K562 (cell line): ENCODE data around the gene EOLA1. TPM values are rescaled to one million over a fixed set of nuclear protein-coding genes. Genes with fewer than 3 reads are reported as not detected.

Experiments
- ATAC-seq: fragments of 200-7000 bp; cut with Tn5 transposase; 3 replicates; pipeline ENCODE4 v1.9.1; 2020; ENCODE audit warnings: moderate library complexity
- BruUV-seq: library from RNA; stranded (reverse); fragments of 400-500 nt; replicated peaks from 2 replicates; lab custom pipeline; 2021; lab: Mats Ljungman, UMichigan
- CTCF ChIA-PET: fragments of 300-600 bp; formaldehyde crosslinking; extraction: SDS; loops from one replicate; lab custom pipeline; 2021; ENCODE audit warnings: low intra/inter-chr PET ratio; lab: Yijun Ruan, JAX
- POLR2A ChIA-PET: fragments of 300-600, 350-650 bp; sonication (Branson Sonifier 250); formaldehyde crosslinking; extraction: SDS; loops from one replicate; lab custom pipeline; 2021; ENCODE audit warnings: antibody characterized with exemption, inconsistent platforms; lab: Yijun Ruan, JAX
- DNase-seq, 4 experiments: peaks; one replicate each; pipeline versions ENCODE4 v3.0.0 to v3.0.0-alpha.2; 2011 to 2018; ENCODE audit warnings: low spot score in 3 of 4, mixed read lengths in 3 of 4; ENCODE audit errors: extremely low read depth in 1 of 4
- FAIRE-seq: peaks from 2 replicates; lab custom pipeline; 2011; peaks lifted over from hg19 to GRCh38; lab: Jason Lieb, UNC
- H2AFZ ChIP-seq: 2 replicates; pipeline ENCODE4 v1.6.0; 2011; ENCODE audit warnings: low read depth, low read length, control low read depth, inconsistent platforms
- H3K27ac ChIP-seq: fragments of 200-600 bp; 3 replicates; pipeline ENCODE4 v1.8.0; 2011; ENCODE audit warnings: low read depth, mild to moderate bottlenecking, control low read depth, inconsistent platforms, low read length, moderate library complexity, mixed read lengths; ENCODE audit errors: extremely low read depth
- H3K27me3 ChIP-seq, 2 experiments: fragments of 300-600 bp in 1 of 2; 2 replicates in 1 of 2; 3 replicates in 1 of 2; pipeline versions ENCODE4 v1.6.0 to v1.8.0; 2011; ENCODE audit warnings: inconsistent platforms in 2 of 2, low read length in 2 of 2, mild to moderate bottlenecking in 1 of 2, mixed read lengths in 1 of 2, moderate library complexity in 1 of 2; ENCODE audit not compliant: control insufficient read depth in 2 of 2, insufficient read depth in 2 of 2
- H3K36me3 ChIP-seq: fragments of 300-600 bp; 3 replicates; pipeline ENCODE4 v1.8.0; 2011; ENCODE audit warnings: mild to moderate bottlenecking, low read length, inconsistent platforms; ENCODE audit not compliant: control insufficient read depth, insufficient read depth
- H3K4me1 ChIP-seq, 2 experiments: fragments of 200-600 bp in 1 of 2; replicated peaks in 1 of 2; 2 replicates in 1 of 2; 3 replicates in 1 of 2; pipeline versions ENCODE4 v1.5.1 to v1.8.0; 2011; ENCODE audit warnings: inconsistent platforms in 2 of 2, low read length in 2 of 2, mild to moderate bottlenecking in 1 of 2, mixed read lengths in 1 of 2, moderate library complexity in 1 of 2; ENCODE audit not compliant: control insufficient read depth in 2 of 2, insufficient read depth in 2 of 2
- H3K4me2 ChIP-seq: 2 replicates; pipeline ENCODE4 v1.6.1; 2011; ENCODE audit warnings: low read length, control low read depth, inconsistent platforms, mixed read lengths; ENCODE audit not compliant: insufficient read depth
- H3K4me3 ChIP-seq: fragments of 200-600 bp; sonication (generic), shearing (Covaris generic); 2 replicates; pipeline ENCODE4 v1.5.1; 2016; ENCODE audit warnings: control low read depth, inconsistent platforms
- H3K79me2 ChIP-seq: fragments of 200-600 bp; 3 replicates; pipeline ENCODE4 v1.8.0; 2011; ENCODE audit warnings: low read length, inconsistent platforms; ENCODE audit not compliant: control insufficient read depth, insufficient read depth
- H3K9ac ChIP-seq, 2 experiments: 2 replicates each; pipeline versions ENCODE4 v1.6.0 to v1.6.1; 2011; ENCODE audit warnings: low read depth in 2 of 2, low read length in 2 of 2, control low read depth in 1 of 2, inconsistent platforms in 1 of 2, mild to moderate bottlenecking in 1 of 2, mixed read lengths in 1 of 2; ENCODE audit not compliant: insufficient read depth in 1 of 2
- H3K9me1 ChIP-seq: one replicate; pipeline ENCODE4 v1.6.0; 2011; ENCODE audit warnings: inconsistent platforms, mild to moderate bottlenecking, low read length, moderate library complexity; ENCODE audit not compliant: control insufficient read depth, insufficient read depth
- H3K9me3 ChIP-seq: replicated peaks from 2 replicates; pipeline ENCODE4 v1.5.1; 2011; ENCODE audit warnings: low read depth, low read length, inconsistent platforms; ENCODE audit not compliant: control insufficient read depth, insufficient read depth
- H4K20me1 ChIP-seq: replicated peaks from 2 replicates; pipeline ENCODE4 v1.6.1; 2011; ENCODE audit warnings: low read length, inconsistent platforms, mixed read lengths; ENCODE audit not compliant: control insufficient read depth, insufficient read depth
- CBX3 ChIP-seq, 2 experiments: IDR thresholded peaks; 1 replicate in 1 of 2; 2 replicates in 1 of 2; pipeline ENCODE4 v1.6.1; 2012; ENCODE audit warnings: inconsistent platforms in 2 of 2, low read length in 2 of 2, borderline replicate concordance in 1 of 2, control low read depth in 1 of 2
- E2F8 ChIP-seq: fragments of 450-650 bp; IDR thresholded peaks from 2 replicates; pipeline ENCODE4 v1.7.1; 2018; ENCODE audit warnings: mild to moderate bottlenecking, low read depth; ENCODE audit not compliant: partially characterized antibody
- EP300 ChIP-seq: IDR thresholded peaks from 2 replicates; pipeline ENCODE4 v1.6.1; 2012; ENCODE audit warnings: low read length, improper control_type of control experiment
- MAX ChIP-seq: sonication (generic); formaldehyde crosslinking; IDR thresholded peaks from 2 replicates; pipeline ENCODE4 v1.9.0; 2022; ENCODE audit warnings: mild to moderate bottlenecking, missing genetic modification reagents
- SRF ChIP-seq, 2 experiments: fragments of 250-450, 450-650 bp in 1 of 2; sonication (Bioruptor Pico) in 1 of 2; sonication (generic) in 1 of 2; formaldehyde crosslinking; IDR thresholded peaks; 2 replicates each; pipeline versions ENCODE4 v1.5.0 to v1.5.1; 2020 to 2022; ENCODE audit warnings: mild to moderate bottlenecking in 1 of 2, missing genetic modification reagents in 1 of 2
- TAF9B ChIP-seq: fragments of 450-650 bp; IDR thresholded peaks from 2 replicates; pipeline ENCODE4 v1.6.1; 2018; ENCODE audit warnings: mild to moderate bottlenecking; ENCODE audit not compliant: partially characterized antibody
- TCF7 ChIP-seq: sonication (generic); IDR thresholded peaks from 2 replicates; pipeline ENCODE4 v1.6.1; 2016; ENCODE audit warnings: antibody characterized with exemption, borderline replicate concordance
- ZNF785 ChIP-seq: fragments of 250-450 bp; sonication (Bioruptor Pico); IDR thresholded peaks from 2 replicates; pipeline ENCODE4 v1.4.0; 2020; ENCODE audit warnings: mild to moderate bottlenecking
- WGBS: fragments of 100-300 bp; shearing (Covaris generic); methylation state at CpG from one replicate; pipeline ENCODE4 v1.1.6; 2016; ENCODE audit warnings: low coverage, mixed read lengths; ENCODE audit not compliant: insufficient coverage; ENCODE audit errors: missing lambda C conversion rate; 5-methylcytosine and 5-hydroxymethylcytosine counted together
- in situ Hi-C: fragments of 300-500 bp; cut with MboI; formaldehyde crosslinking; loops from 4 replicates; pipeline ENCODE4 v1.15.0; 2018; ENCODE audit warnings: inconsistent platforms, mixed read lengths
- intact Hi-C: fragments of 100-400 bp; cut with micrococcal nuclease; formaldehyde crosslinking; loops from 2 replicates; pipeline ENCODE4 v1.14.2; 2022
- polyA plus RNA-seq, 8 experiments: library from polyadenylated mRNA; depleted of rRNA in 4 of 8; stranded (reverse) in 5 of 8; unstranded in 3 of 8; fragments of >200 nt; fragmentation: Nextera tagmentation in 2 of 8; fragmentation: Illumina TruSeq in 1 of 8; extraction: Ambion mirVana in 2 of 8; extraction: Trizol in 1 of 8; gene quantifications; 2 replicates each; pipeline versions ENCODE4 v1.2.1 to v1.2.3, GENCODE V29; 2011 to 2014; ENCODE audit warnings: inconsistent platforms in 1 of 8, missing spikeins in 1 of 8
- total RNA-seq, 7 experiments: library from RNA; depleted of rRNA in 6 of 7; stranded (reverse); fragments of >200 nt in 6 of 7; fragmentation: Illumina TruSeq in 2 of 7; extraction: Trizol in 2 of 7; gene quantifications; 2 replicates each; pipeline versions ENCODE4 v1.2.1 to v1.2.3, GENCODE V29; 2011 to 2021; ENCODE audit warnings: low replicate concordance in 1 of 7
- TF ChIP-seq, protein P1 (sequence below): IDR thresholded peaks from 2 replicates; pipeline ENCODE4 v1.6.1; 2012; ENCODE audit warnings: low read depth, low read length, improper control_type of control experiment, borderline replicate concordance
- TF ChIP-seq, protein P2 (sequence below): fragments of 250-450 bp; sonication (Bioruptor Pico); IDR thresholded peaks from 2 replicates; pipeline ENCODE4 v1.5.0; 2021; ENCODE audit warnings: mild to moderate bottlenecking, borderline replicate concordance
- TF ChIP-seq, protein P3 (sequence below): fragments of 250-450 bp; sonication (Bioruptor Pico); IDR thresholded peaks from 2 replicates; pipeline ENCODE4 v1.4.0; 2020; ENCODE audit warnings: mild to moderate bottlenecking, moderate library complexity

The EOLA1 gene
- total and polyA plus RNA-seq, 9 of the 15 experiments (the other 6 are each of a cell fraction or from before 2014, with no cell fraction given), result 6.3 to 32.9 (median 18.2) TPM

GRCh38 chrX:149499766-149500165 is 41.0 kb upstream of the EOLA1 start:
- H3K4me2 ChIP-seq, result no peak overlapping the region
- CTCF ChIA-PET, result no interaction called here
- no TSS peak for BruUV-seq

More at GRCh38 chrX:149499766-149500165, 41.0 kb upstream of the EOLA1 start:
- Histone ChIP-seq H3K27ac (no peak overlapping the region), H3K4me1 (peaks cover 6 to 8% of the 10 kb centered on the region in 2 experiments; a peak in 2 of 5 replicates), H3K9me3 (no peaks in the 10 kb centered on the region), H3K9me1 (no peaks in the 10 kb centered on the region), H3K9ac (no peak overlapping the region), H3K27me3 (no peaks in the 10 kb centered on the region), H2AFZ (no peak overlapping the region), H3K4me3 (no peak overlapping the region), H3K79me2 (no peaks in the 10 kb centered on the region), H3K36me3 (peaks cover 8% of the 10 kb centered on the region; the same call in 2 of the 3 replicates), H4K20me1 (no peaks in the 10 kb centered on the region)
- 30% methylated on average over 5 of the region's 5 CpGs for WGBS
- POLR2A ChIA-PET, result no interaction called here
- TF ChIP-seq, protein P1, sequence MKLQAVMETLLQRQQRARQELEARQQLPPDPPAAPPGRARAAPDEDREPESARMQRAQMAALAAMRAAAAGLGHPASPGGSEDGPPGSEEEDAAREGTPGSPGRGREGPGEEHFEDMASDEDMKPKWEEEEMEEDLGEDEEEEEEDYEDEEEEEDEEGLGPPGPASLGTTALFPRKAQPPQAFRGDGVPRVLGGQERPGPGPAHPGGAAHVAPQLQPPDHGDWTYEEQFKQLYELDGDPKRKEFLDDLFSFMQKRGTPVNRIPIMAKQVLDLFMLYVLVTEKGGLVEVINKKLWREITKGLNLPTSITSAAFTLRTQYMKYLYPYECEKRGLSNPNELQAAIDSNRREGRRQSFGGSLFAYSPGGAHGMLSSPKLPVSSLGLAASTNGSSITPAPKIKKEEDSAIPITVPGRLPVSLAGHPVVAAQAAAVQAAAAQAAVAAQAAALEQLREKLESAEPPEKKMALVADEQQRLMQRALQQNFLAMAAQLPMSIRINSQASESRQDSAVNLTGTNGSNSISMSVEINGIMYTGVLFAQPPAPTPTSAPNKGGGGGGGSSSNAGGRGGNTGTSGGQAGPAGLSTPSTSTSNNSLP, result no peak
- TF ChIP-seq EP300, result no peak
- no peak for TF ChIP-seq TCF7
- TF ChIP-seq MAX (CRISPR knock-in tag), result no peak
- TF ChIP-seq CBX3 (IDR thresholded peaks at IDR 0.05; ENCODE audit: borderline replicate concordance in 1 of 2, low read length in 2 of 2), result no peak
- TF ChIP-seq SRF (CRISPR knock-in tag; IDR thresholded peaks at IDR 0.05), result no peak
- TF ChIP-seq E2F8, result no peak
- TF ChIP-seq, protein P2, sequence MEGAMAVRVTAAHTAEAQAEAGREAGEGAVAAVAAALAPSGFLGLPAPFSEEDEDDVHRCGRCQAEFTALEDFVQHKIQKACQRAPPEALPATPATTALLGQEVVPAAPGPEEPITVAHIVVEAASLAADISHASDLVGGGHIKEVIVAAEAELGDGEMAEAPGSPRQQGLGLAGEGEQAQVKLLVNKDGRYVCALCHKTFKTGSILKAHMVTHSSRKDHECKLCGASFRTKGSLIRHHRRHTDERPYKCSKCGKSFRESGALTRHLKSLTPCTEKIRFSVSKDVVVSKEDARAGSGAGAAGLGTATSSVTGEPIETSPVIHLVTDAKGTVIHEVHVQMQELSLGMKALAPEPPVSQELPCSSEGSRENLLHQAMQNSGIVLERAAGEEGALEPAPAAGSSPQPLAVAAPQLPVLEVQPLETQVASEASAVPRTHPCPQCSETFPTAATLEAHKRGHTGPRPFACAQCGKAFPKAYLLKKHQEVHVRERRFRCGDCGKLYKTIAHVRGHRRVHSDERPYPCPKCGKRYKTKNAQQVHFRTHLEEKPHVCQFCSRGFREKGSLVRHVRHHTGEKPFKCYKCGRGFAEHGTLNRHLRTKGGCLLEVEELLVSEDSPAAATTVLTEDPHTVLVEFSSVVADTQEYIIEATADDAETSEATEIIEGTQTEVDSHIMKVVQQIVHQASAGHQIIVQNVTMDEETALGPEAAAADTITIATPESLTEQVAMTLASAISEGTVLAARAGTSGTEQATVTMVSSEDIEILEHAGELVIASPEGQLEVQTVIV (CRISPR knock-in tag), result no peak
- no peak for TF ChIP-seq TAF9B
- no peak for TF ChIP-seq ZNF785 (CRISPR knock-in tag)
- TF ChIP-seq, protein P3, sequence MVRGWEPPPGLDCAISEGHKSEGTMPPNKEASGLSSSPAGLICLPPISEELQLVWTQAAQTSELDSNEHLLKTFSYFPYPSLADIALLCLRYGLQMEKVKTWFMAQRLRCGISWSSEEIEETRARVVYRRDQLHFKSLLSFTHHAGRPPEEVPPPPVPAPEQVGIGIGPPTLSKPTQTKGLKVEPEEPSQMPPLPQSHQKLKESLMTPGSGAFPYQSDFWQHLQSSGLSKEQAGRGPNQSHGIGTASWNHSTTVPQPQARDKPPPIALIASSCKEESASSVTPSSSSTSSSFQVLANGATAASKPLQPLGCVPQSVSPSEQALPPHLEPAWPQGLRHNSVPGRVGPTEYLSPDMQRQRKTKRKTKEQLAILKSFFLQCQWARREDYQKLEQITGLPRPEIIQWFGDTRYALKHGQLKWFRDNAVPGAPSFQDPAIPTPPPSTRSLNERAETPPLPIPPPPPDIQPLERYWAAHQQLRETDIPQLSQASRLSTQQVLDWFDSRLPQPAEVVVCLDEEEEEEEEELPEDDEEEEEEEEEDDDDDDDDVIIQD (CRISPR knock-in tag), result no peak
- intact Hi-C loops (no loop called here), in situ Hi-C loops (loop anchor here (25.0 kb wide), 1 partner anchor 138 kb away; the partner anchor contains the start of gene TMEM185A)
- DNase-seq (no peak), FAIRE-seq (no peak), ATAC-seq (no peak)
